Measurements from ENCODE around the gene NEBL. TPM values are rescaled to one million over a fixed set of nuclear protein-coding genes. Genes with fewer than 3 reads are reported as not detected.

The NEBL gene
- total RNA-seq, 2 donors from 2014 or later: 14.1 to 26.6 TPM

GRCh38 chr10:20858292-20859124, 38.6 kb downstream of the NEBL start:
- Histone ChIP-seq H3K4me3 (no peak overlapping the region), H3K9me3 (no peaks in the 10 kb centered on the region), H3K27ac (no peak overlapping the region), H3K36me3 (no peaks in the 10 kb centered on the region), H3K9ac (ENCODE audit: low read depth in 2 of 2, low read length in 2 of 2) (no peak overlapping the region), H3K4me1 (no peaks in the 10 kb centered on the region), H3K27me3 (no peaks in the 10 kb centered on the region)
- TF ChIP-seq CTCF (IDR thresholded peaks at IDR 0.05): no peak
- DNase-seq: no peak
- intact Hi-C loops (cut with DNase I): loop anchor here (10.0 kb wide), 1 partner anchor 406 kb away; no protein-coding TSS in a partner anchor

GRCh38 chr10:20856484-20856883, 40.6 kb downstream of the NEBL start:
- Histone ChIP-seq H3K27me3 (no peaks in the 10 kb centered on the region), H3K9me3 (no peaks in the 10 kb centered on the region), H3K9ac (ENCODE audit: low read depth in 2 of 2, low read length in 2 of 2) (no peak overlapping the region), H3K36me3 (no peaks in the 10 kb centered on the region), H3K27ac (no peak overlapping the region), H3K4me1 (no peaks in the 10 kb centered on the region), H3K4me3 (no peak overlapping the region)
- intact Hi-C loops (cut with DNase I): loop anchor here (10.0 kb wide), 1 partner anchor 408 kb away; no protein-coding TSS in a partner anchor
- no peak for DNase-seq
- no peak for TF ChIP-seq CTCF (IDR thresholded peaks at IDR 0.05)

- intact Hi-C loops (cut with DNase I): loop anchor here (10.0 kb wide), 1 partner anchor 409 kb away; no protein-coding TSS in a partner anchor
- no peaks in the 10 kb centered on the region for H3K36me3 ChIP-seq
- no peak overlapping the region for H3K9ac ChIP-seq (ENCODE audit: low read depth in 2 of 2, low read length in 2 of 2)
- H3K9me3 ChIP-seq: no peaks in the 10 kb centered on the region
- H3K4me3 ChIP-seq: no peak overlapping the region
- no peaks in the 10 kb centered on the region for H3K4me1 ChIP-seq
- no peaks in the 10 kb centered on the region for H3K27me3 ChIP-seq
- TF ChIP-seq CTCF (IDR thresholded peaks at IDR 0.05): no peak
- DNase-seq: no peak
- no peak overlapping the region for H3K27ac ChIP-seq
Measured at GRCh38 chr10:20855398-20856038, 41.6 kb downstream of the NEBL start.

- Histone ChIP-seq H3K27ac (no peak overlapping the region), H3K27me3 (no peaks in the 10 kb centered on the region), H3K4me1 (no peaks in the 10 kb centered on the region), H3K9ac (ENCODE audit: low read depth in 2 of 2, low read length in 2 of 2) (no peak overlapping the region), H3K36me3 (no peaks in the 10 kb centered on the region), H3K9me3 (no peaks in the 10 kb centered on the region), H3K4me3 (no peak overlapping the region)
- no peak for TF ChIP-seq CTCF (IDR thresholded peaks at IDR 0.05)
- no peak for DNase-seq
- intact Hi-C loops (cut with DNase I): loop anchor here (10.0 kb wide), 1 partner anchor 412 kb away; no protein-coding TSS in a partner anchor
Measured at GRCh38 chr10:20853276-20853675, 43.8 kb downstream of the NEBL start.

GRCh38 chr10:20852303-20852702, 44.8 kb downstream of the NEBL start:
- Histone ChIP-seq H3K36me3 (no peaks in the 10 kb centered on the region), H3K4me3 (no peak overlapping the region), H3K9me3 (no peaks in the 10 kb centered on the region), H3K4me1 (no peaks in the 10 kb centered on the region), H3K9ac (ENCODE audit: low read depth in 2 of 2, low read length in 2 of 2) (no peak overlapping the region), H3K27ac (no peak overlapping the region), H3K27me3 (no peaks in the 10 kb centered on the region)
- intact Hi-C loops (cut with DNase I): loop anchor here (10.0 kb wide), 1 partner anchor 412 kb away; no protein-coding TSS in a partner anchor
- no peak for DNase-seq
- TF ChIP-seq CTCF (IDR thresholded peaks at IDR 0.05): no peak

Measured in colonic mucosa (tissue), 4 donors.